Measurements from ENCODE around the gene OMP. TPM values are rescaled to one million over a fixed set of nuclear protein-coding genes. Genes with fewer than 3 reads are reported as not detected.

Gene OMP
- total RNA-seq, 2 donors from 2014 or later, result 8.0 TPM; not detected in 1

DNA sequence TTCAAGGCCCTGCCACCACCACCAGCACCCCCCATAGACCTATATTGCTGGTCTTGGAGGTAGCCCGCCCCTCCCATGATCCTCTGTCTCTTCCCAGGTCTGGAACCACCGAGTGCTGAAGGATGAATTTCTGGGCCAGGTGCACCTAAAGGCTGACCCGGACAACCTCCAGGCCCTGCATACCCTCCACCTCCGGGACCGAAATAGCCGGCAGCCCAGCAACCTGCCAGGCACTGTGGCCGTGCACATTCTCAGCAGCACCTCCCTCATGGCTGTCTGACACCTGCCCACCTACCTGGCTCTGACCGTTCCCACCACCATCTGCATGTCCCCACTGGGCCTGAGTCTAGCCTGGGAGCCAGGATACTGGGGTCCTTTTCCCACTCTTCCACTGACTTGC lies 21.0 kb downstream of the OMP start:
- no peak for DNase-seq (ENCODE audit: low spot score)
- no peak overlapping the region for H3K4me3 ChIP-seq
- peaks cover 0 to 6% of the 10 kb centered on the region in 2 donors for H3K36me3 ChIP-seq
- intact Hi-C loops (cut with DNase I), result no loop called here
- TF ChIP-seq, protein P1, sequence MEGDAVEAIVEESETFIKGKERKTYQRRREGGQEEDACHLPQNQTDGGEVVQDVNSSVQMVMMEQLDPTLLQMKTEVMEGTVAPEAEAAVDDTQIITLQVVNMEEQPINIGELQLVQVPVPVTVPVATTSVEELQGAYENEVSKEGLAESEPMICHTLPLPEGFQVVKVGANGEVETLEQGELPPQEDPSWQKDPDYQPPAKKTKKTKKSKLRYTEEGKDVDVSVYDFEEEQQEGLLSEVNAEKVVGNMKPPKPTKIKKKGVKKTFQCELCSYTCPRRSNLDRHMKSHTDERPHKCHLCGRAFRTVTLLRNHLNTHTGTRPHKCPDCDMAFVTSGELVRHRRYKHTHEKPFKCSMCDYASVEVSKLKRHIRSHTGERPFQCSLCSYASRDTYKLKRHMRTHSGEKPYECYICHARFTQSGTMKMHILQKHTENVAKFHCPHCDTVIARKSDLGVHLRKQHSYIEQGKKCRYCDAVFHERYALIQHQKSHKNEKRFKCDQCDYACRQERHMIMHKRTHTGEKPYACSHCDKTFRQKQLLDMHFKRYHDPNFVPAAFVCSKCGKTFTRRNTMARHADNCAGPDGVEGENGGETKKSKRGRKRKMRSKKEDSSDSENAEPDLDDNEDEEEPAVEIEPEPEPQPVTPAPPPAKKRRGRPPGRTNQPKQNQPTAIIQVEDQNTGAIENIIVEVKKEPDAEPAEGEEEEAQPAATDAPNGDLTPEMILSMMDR (IDR thresholded peaks at IDR 0.05), result no peak
- TF ChIP-seq POLR2AphosphoS5 (IDR thresholded peaks at IDR 0.05) (no peak), POLR2A (IDR thresholded peaks at IDR 0.05) (no peak)
- H3K27ac ChIP-seq, result no peak overlapping the region
- WGBS, result 87% methylated on average over 8 of the region's 8 CpGs
- no peaks in the 10 kb centered on the region for H3K27me3 ChIP-seq (replicated peaks; ENCODE audit: insufficient read depth)
- H3K9me3 ChIP-seq, result no peaks in the 10 kb centered on the region
- H3K4me1 ChIP-seq (replicated peaks), result no peaks in the 10 kb centered on the region

DNA sequence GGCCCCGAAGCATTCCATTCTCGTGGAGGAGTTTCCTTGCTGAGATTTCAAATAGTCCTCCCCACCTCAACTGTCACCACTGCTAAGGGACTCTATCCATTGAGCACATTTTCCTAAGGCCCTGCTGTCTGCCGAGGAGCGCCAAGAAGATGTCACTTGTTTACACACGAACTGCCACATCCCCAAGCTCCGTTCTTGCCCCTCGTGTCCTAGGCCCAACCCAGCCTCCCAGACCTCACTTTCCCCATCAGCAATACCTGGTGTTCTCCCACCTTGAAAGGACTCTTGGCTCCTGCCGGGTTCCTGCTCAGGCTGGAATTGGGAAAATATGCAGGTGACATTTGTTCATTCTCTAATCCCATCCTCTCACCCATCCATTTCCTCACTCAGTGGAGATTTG lies 21.4 kb downstream of the OMP start:
- H3K27ac ChIP-seq, result no peak overlapping the region
- TF ChIP-seq POLR2A (IDR thresholded peaks at IDR 0.05), result no peak
- intact Hi-C loops (cut with DNase I), result no loop called here
- no peaks in the 10 kb centered on the region for H3K4me1 ChIP-seq (replicated peaks)
- H3K4me3 ChIP-seq, result no peak overlapping the region
- 84% methylated on average over 8 of the region's 8 CpGs for WGBS
- DNase-seq (ENCODE audit: low spot score), result no peak
- peaks cover 0 to 6% of the 10 kb centered on the region in 2 donors for H3K36me3 ChIP-seq
- no peaks in the 10 kb centered on the region for H3K9me3 ChIP-seq
- no peaks in the 10 kb centered on the region for H3K27me3 ChIP-seq (replicated peaks; ENCODE audit: insufficient read depth)

- peaks cover 0 to 6% of the 10 kb centered on the region in 2 donors for H3K36me3 ChIP-seq
Measured at GRCh38 chr11:77124488-77124887, 21.8 kb downstream of the OMP start.

DNA sequence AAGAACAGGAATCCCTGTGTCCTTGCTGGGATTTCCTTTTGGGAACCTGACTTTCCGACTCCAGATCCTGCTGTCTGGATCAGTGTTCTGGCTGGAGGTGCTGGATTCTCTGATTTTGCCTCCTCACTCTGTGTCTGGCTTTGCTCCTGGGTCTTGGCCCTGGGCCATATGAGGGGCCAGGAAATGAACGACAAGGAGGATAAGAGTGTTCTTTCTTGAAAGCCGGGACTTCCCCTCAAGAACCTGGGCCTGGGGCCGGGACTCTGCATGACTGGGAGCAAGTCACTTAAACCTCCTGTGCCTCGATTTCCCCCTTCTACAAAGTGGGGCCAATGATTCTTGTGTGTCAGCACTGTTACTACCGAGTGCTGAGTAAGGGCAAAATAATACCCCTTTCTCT lies 22.6 kb downstream of the OMP start:
- Histone ChIP-seq H3K9me3 (no peaks in the 10 kb centered on the region), H3K36me3 (peaks cover 0 to 3% of the 10 kb centered on the region in 2 donors), H3K27me3 (replicated peaks; ENCODE audit: insufficient read depth) (no peaks in the 10 kb centered on the region), H3K27ac (no peak overlapping the region), H3K4me3 (no peak overlapping the region), H3K4me1 (replicated peaks) (no peaks in the 10 kb centered on the region)
- TF ChIP-seq POLR2AphosphoS5 (IDR thresholded peaks at IDR 0.05) (no peak), POLR2A (IDR thresholded peaks at IDR 0.05) (no peak)
- TF ChIP-seq, protein P1 (IDR thresholded peaks at IDR 0.05), result no peak
- intact Hi-C loops (cut with DNase I), result loop anchor here (5.0 kb wide), 3 partner anchors 62 to 492 kb away; no protein-coding TSS in a partner anchor
- no peak for DNase-seq (ENCODE audit: low spot score)
- 59% methylated on average over 6 of the region's 6 CpGs for WGBS

More at GRCh38 chr11:77124488-77124887, 21.8 kb downstream of the OMP start:
- H3K27me3 ChIP-seq (replicated peaks; ENCODE audit: insufficient read depth), result no peaks in the 10 kb centered on the region
- H3K27ac ChIP-seq, result no peak overlapping the region
- DNase-seq (ENCODE audit: low spot score), result no peak
- H3K4me1 ChIP-seq (replicated peaks), result no peaks in the 10 kb centered on the region
- intact Hi-C loops (cut with DNase I), result no loop called here
- TF ChIP-seq POLR2A (IDR thresholded peaks at IDR 0.05) (no peak), POLR2AphosphoS5 (IDR thresholded peaks at IDR 0.05) (no peak)
- TF ChIP-seq, protein P1 (IDR thresholded peaks at IDR 0.05), result no peak
- no peak overlapping the region for H3K4me3 ChIP-seq
- 91% methylated on average over 6 of the region's 6 CpGs for WGBS
- no peaks in the 10 kb centered on the region for H3K9me3 ChIP-seq

- Histone ChIP-seq H3K27ac (no peak overlapping the region), H3K4me1 (replicated peaks) (no peaks in the 10 kb centered on the region), H3K9me3 (no peaks in the 10 kb centered on the region), H3K27me3 (replicated peaks; ENCODE audit: insufficient read depth) (no peaks in the 10 kb centered on the region), H3K4me3 (no peak overlapping the region), H3K36me3 (peaks cover 0 to 3% of the 10 kb centered on the region in 2 donors)
- DNase-seq (ENCODE audit: low spot score), result no peak
- intact Hi-C loops (cut with DNase I), result loop anchor here (5.0 kb wide), 3 partner anchors 62 to 492 kb away; no protein-coding TSS in a partner anchor
- TF ChIP-seq, protein P1 (IDR thresholded peaks at IDR 0.05), result no peak
- TF ChIP-seq POLR2AphosphoS5 (IDR thresholded peaks at IDR 0.05) (no peak), POLR2A (IDR thresholded peaks at IDR 0.05) (no peak)
- WGBS, result 64% methylated on average over 4 of the region's 4 CpGs
Measured at GRCh38 chr11:77125695-77126094, 23.1 kb downstream of the OMP start.
